ENCODE data around the gene ICE1. TPM values are rescaled to one million over a fixed set of nuclear protein-coding genes. Genes with fewer than 3 reads are reported as not detected.
A peak's percentile ranks its signal among the peaks of the same experiment; 100 is the strongest.
"Not testable (repeated sequence)": the region's sequence is repeated elsewhere in the genome, so short reads cannot be mapped to it uniquely, and the experiment has no call there.

ICE1 gene
- total RNA-seq, 1 donor from 2014 or later: 16.1 TPM

- no peak for DNase-seq (ENCODE audit: low read depth)
- H3K4me3 ChIP-seq (ENCODE audit: low read depth, low read length): no peak overlapping the region
- TF ChIP-seq CTCF (conservative IDR thresholded peaks at IDR 0.05; ENCODE audit: low read depth, low read length): no peak
These were observed 34.7 kb upstream of the ICE1 start for GRCh38 chr5:5387777-5388176.

GRCh38 chr5:5390121-5390869 lies 32.2 kb upstream of the ICE1 start:
- DNase-seq (ENCODE audit: low read depth); H3K4me3 ChIP-seq (ENCODE audit: low read depth, low read length): not testable (repeated sequence)

- DNase-seq (ENCODE audit: low read depth); H3K4me3 ChIP-seq (ENCODE audit: low read depth, low read length): not testable (repeated sequence)
These were observed 30.0 kb upstream of the ICE1 start for GRCh38 chr5:5392504-5392903.

GRCh38 chr5:5394384-5394986 lies 28.0 kb upstream of the ICE1 start:
- DNase-seq (ENCODE audit: low read depth); H3K4me3 ChIP-seq (ENCODE audit: low read depth, low read length): not testable (repeated sequence)
- TF ChIP-seq CTCF (conservative IDR thresholded peaks at IDR 0.05; ENCODE audit: low read depth, low read length): peak; percentile 72

- not testable (repeated sequence) for DNase-seq (ENCODE audit: low read depth); H3K4me3 ChIP-seq (ENCODE audit: low read depth, low read length)
These were observed 27.4 kb upstream of the ICE1 start for GRCh38 chr5:5395093-5395492.

GRCh38 chr5:5398071-5398470 lies 24.4 kb upstream of the ICE1 start:
- TF ChIP-seq CTCF (conservative IDR thresholded peaks at IDR 0.05; ENCODE audit: low read depth, low read length): no peak
- H3K4me3 ChIP-seq (ENCODE audit: low read depth, low read length): no peak overlapping the region
- DNase-seq (ENCODE audit: low read depth): no peak

GRCh38 chr5:5401095-5401494 lies 21.4 kb upstream of the ICE1 start:
- DNase-seq (ENCODE audit: low read depth): no peak
- no peak overlapping the region for H3K4me3 ChIP-seq (ENCODE audit: low read depth, low read length)
- no peak for TF ChIP-seq CTCF (conservative IDR thresholded peaks at IDR 0.05; ENCODE audit: low read depth, low read length)

- TF ChIP-seq CTCF (conservative IDR thresholded peaks at IDR 0.05; ENCODE audit: low read depth, low read length): no peak
- DNase-seq (ENCODE audit: low read depth): no peak
- no peak overlapping the region for H3K4me3 ChIP-seq (ENCODE audit: low read depth, low read length)
These were observed 18.7 kb upstream of the ICE1 start for GRCh38 chr5:5403741-5404140.
